T-helper 2 cell treated with Interferon-gamma antibody and Interleukin-4, amounts not matched to agents 100 ng/mL and 5 ng/mL, for 36 hours (primary cell): Measurements from ENCODE around the gene TM6SF1. TPM values are rescaled to one million over a fixed set of nuclear protein-coding genes. Genes with fewer than 3 reads are reported as not detected.
"Not testable (repeated sequence)": the region's sequence is repeated elsewhere in the genome, so short reads cannot be mapped to it uniquely, and the experiment has no call there.

Source experiments
- intact Hi-C: fragments of 100-400 bp; cut with micrococcal nuclease; formaldehyde crosslinking; loops from one replicate; pipeline ENCODE4 v1.15.1; 2023
- total RNA-seq: library from RNA; stranded (reverse); gene quantifications from 2 replicates; pipeline ENCODE4 v1.2.3, GENCODE V29; 2022

Gene TM6SF1
- total RNA-seq, 1 donor from 2014 or later: 3.5 TPM

- intact Hi-C loops: not testable (repeated sequence)
These were observed 21.4 kb upstream of the TM6SF1 start for GRCh38 chr15:83085864-83086552.

- intact Hi-C loops: no loop called here
These were observed 19.9 kb upstream of the TM6SF1 start for GRCh38 chr15:83087576-83087975.

DNA sequence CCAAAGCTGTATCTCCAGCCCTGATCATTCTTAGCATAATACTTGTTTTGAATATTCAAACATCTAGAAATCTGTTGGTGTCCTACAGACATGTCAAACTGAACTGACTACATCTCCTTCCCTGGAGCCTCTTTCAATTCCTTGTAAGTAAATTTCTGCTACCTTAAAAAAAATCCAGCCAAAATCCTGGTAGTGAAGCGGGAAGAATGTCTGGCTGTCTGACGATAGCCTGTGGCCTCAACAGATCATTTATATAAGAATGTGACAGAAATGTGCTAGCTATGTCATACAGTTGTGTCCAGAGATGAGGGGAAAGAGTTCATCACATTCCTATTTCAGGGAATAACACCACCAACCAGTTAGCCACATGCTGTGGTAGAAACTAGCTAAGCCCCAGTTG is 18.6 kb upstream of the TM6SF1 start:
- intact Hi-C loops: no loop called here

DNA sequence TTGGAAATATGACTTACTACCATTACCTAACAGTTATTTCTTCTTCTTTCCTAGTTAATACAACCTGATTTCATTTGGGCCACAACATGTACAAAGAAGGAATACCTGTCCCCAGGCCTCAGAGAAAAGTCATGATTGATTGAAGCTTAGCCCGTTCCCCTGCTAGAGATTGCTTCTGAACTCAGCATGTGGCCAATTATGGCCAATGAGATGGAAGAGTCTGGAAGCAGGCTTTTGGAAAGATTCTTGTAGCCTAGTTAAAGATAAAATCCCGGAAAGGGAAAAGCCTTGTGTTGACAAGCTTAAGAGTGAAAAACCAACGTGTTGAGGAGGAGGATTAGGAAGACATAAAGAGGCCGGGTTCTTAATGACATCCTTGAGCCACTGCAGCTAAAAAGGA is 17.0 kb upstream of the TM6SF1 start:
- intact Hi-C loops: no loop called here

DNA sequence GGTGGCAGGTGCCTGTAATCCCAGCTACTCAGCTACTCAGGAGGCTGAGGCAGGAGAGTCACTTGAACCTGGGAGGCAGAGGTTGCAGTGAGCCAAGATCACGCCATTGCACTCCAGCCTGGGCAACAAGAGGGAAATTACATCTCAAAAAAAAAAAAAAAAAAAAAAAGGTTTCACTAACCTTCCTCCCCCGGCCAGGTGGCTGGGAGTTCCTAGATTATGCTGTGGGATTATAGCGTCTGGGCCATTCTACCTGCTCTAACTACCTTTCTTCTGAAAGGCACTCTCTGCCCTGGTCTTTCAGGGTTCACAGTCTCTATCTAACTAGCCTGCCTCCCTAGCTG is 15.5 kb upstream of the TM6SF1 start:
- intact Hi-C loops: not testable (repeated sequence)

DNA sequence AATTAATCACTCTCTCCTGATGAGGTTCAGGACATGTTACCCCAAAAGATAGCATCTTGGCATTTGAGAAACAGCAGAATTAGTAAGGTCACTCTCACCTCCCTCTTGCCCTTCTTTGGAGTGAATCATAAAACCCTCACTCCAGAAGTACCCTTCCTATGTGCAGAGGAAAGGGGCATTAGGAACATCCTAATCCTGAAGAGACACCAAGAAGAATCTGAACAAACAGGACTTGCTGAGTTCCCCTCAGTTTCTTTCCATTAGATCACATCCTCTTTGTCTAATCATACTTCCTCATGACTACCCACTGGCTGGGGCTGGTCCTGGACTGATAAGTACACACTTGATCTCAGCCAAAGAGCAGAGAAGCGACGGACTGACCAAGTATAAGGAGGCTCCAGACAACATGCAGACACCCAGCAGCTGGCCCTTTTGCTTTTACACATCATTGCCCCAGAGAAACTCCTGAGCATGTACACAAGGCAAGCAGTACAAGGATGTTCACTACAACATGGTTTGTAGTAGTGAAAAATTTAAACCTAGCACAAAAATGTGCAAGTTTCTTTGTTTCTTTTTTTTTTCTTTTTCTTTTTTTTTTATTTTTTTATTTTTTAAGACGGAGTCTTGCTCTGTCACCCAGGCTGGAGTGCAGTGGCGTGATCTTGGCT is 15.0 kb upstream of the TM6SF1 start:
- intact Hi-C loops: no loop called here

- intact Hi-C loops: no loop called here
These were observed 12.9 kb upstream of the TM6SF1 start for GRCh38 chr15:83094583-83094982.

GRCh38 chr15:83098079-83098478 is 9.4 kb upstream of the TM6SF1 start:
- intact Hi-C loops: no loop called here

- intact Hi-C loops: no loop called here
These were observed 8.2 kb upstream of the TM6SF1 start for GRCh38 chr15:83099290-83099689.

DNA sequence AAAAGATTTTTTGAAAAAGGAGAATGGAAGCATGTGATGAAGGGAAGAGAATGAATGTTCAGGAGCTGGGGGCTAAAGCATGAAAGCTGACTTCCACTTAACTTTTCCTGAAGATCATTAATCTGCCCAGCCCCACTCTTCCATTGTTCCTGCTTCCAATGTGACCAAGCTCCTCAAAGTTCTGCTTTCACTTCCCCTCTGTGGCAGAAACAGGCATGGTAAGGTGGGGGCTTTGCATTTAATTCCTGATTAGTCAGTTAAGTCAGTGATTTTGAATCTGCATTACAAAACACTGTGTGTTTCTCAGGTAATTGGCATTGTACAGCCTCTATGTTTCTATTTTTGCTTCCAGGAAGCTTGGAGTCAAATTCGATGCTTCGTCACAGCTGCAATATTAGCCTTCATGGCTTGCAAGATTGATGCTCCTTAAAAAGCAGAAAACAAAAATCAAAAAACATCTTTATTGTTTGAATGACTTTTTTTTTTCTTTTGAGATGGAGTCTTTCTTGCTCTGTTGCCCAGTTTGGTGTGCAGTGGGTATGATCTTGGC is 7.3 kb upstream of the TM6SF1 start:
- intact Hi-C loops: loop anchor here (10.0 kb wide), 1 partner anchor 105 kb away; the partner anchor contains the start of gene HDGFL3

GRCh38 chr15:83102346-83102745 is 5.1 kb upstream of the TM6SF1 start:
- intact Hi-C loops: loop anchor here (10.0 kb wide), 1 partner anchor 102 kb away; the partner anchor contains the start of gene HDGFL3

GRCh38 chr15:83104141-83104540 is 3.3 kb upstream of the TM6SF1 start:
- intact Hi-C loops: loop anchor here (10.0 kb wide), 1 partner anchor 101 kb away; the partner anchor contains the start of gene HDGFL3

DNA sequence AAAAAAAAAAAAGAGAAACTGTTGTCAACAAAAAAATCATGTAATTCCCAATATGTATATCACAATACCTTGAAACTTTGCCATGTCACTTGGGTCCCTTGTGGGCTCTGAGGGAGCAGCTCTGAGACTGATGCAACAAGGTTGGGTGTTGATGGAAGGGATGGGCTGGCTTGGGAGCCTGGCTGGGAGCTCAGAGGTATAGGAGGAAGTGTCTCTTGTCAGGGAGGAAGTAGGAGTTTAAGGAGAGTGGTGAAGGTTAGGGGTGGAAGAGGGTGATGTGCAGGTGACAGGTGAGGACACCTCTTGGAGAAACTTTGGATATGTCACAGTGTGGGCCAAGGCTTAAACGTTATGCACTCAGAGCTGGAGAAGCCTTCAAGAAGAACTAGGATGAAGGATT is 2.0 kb upstream of the TM6SF1 start:
- intact Hi-C loops: loop anchor here (10.0 kb wide), 1 partner anchor 99 kb away; the partner anchor contains the start of gene HDGFL3

DNA sequence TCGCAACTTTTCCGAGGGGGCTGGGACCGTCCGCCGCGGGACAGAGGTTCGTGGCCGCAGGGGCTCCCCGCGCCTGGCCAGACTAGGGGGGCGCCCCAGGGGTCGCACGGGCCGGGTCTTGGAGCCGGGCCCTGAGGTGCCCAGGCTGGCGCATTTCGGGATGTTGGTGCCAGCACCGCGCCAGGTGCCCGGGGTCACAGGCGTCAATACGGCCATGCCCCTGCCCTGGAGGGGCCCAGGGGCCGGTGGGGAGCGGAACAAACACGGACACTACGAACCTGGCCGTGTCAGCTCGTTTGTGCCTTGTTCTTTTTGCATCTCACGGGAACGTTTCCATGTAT is 366 bp downstream of the TM6SF1 start:
- intact Hi-C loops: loop anchor here (1.0 to 10.0 kb wide), 3 partner anchors 41 to 97 kb away; partner anchors contain the start of genes BTBD1, C15orf40 and HDGFL3

DNA sequence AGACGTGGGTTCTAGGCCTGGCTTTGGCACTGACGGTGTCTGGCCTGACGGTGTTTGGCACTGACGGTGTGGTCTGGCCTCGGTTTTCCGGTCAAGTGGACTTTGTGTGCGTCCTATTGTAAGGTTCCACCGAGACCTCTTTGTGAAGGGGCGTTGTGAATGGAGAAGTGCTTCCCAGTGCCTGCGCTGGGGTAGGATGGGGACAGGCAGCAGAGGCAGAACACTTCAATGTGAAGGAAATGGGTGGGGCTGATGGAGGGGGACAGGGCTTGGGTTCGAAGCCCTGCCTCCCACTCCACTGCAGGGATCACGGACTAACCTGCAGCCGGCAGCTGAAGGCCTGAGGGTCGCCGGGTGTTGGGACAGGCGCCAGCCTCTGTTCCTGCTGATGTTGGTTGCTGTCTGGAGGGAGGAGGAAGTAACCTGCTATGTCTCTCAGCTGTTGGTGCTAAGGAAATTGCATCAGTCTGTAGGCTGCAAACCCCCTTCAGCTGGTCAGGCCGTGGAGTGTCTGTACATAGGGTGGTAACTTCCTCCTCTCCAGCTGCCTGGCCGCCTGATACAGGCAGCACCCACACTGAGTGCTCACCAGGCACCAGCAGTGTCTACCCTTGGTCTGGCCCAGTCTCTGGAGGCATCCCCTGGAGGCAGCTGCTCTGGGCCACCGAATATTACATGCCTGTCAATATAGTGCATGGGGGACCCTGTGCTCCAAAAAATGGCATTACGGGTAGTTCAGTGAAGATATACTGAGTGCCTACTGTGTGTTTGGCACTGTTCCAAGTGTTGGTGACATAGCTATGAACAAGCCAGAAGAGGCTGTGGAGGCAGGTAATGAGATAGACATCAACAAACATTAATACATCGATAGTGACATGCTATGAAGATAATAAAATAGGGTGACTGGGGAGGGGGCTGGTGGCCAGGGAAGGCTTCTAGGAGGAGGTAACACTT is 1.1 kb downstream of the TM6SF1 start:
- intact Hi-C loops: loop anchor here (1.0 to 10.0 kb wide), 2 partner anchors 96 to 97 kb away; partner anchors contain the start of genes C15orf40 and HDGFL3

DNA sequence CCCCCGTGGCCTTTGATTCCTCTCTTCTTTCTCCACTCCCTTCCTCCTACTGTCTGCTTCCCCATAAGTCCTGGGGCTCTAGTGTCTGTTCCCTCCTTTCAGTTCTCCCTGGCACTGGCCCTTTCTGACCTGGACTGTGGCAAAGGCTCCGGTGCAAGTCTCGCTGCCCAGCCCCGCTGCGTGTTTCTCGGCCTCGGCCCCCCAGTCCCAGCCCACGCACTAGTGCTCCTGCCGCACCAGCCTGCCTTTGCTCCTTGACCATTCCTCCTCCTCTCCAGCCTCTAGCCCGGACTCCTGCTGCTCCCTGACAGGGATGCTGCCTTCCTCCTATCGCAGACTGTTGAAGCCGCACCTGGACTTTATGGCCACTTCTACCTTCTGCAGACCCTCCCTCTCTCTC is 2.1 kb downstream of the TM6SF1 start:
- intact Hi-C loops: loop anchor here (10.0 kb wide), 1 partner anchor 95 kb away; the partner anchor contains the start of gene HDGFL3

GRCh38 chr15:83110381-83110780 is 2.9 kb downstream of the TM6SF1 start:
- intact Hi-C loops: no loop called here

- intact Hi-C loops: no loop called here
These were observed 3.7 kb downstream of the TM6SF1 start for GRCh38 chr15:83111149-83111548.

GRCh38 chr15:83112233-83112955 is 4.9 kb downstream of the TM6SF1 start:
- intact Hi-C loops: no loop called here

GRCh38 chr15:83112956-83113299 is 5.5 kb downstream of the TM6SF1 start:
- intact Hi-C loops: no loop called here
